HG03039 (cell line): ENCODE results near the gene PIEZO1.

Experiments used
- ATAC-seq: cut with Tn5 transposase; IDR thresholded peaks from one replicate; pipeline ENCODE4 v1.9.1; 2021; ENCODE audit warnings: mild to moderate bottlenecking, moderate library complexity; ENCODE audit not compliant: unreplicated experiment

Gene PIEZO1

DNA sequence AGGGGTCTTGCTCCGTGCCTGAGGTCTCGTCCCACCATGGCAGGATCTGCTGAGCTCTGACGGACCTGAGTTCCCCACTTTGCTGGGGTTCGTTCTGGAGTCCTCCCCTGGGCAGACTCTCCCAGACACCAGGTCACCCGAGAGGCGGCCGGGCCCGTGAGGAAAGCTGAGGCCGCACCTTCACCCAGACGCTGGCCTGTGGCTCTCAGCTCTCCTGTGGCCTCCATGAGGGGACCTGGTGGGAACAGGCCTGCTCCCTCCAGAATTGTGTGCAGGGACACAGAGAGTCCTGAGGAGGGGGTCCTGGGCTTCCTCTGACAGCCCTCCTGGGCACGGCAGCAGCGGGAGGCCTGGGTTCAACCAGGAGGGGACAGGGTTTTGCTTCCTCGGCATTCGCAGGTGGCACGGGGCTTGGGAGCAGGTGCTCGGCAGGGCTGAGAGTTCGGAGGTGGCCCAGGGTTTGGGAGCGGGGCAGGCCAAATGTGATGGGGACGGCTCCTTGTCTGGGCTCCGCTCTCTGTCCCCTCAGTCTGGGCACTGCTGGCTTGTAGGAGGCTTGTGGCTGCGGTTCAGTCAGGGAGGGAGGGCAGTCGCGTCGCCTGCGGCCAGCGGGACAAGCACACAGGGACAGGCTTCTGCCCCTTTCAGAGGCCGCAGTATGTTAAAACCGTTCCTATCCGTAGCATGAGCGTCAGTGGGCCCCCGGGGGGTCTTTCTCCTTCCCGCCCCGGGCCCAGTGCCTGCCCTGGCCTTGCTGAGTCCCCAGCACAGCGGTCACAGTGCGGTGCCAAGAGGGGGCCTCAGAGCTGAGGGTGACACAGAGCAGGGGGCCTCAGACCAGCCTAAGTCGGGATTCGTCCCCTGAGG lies 90.6 kb downstream of the PIEZO1 start:
- no peak for ATAC-seq

DNA sequence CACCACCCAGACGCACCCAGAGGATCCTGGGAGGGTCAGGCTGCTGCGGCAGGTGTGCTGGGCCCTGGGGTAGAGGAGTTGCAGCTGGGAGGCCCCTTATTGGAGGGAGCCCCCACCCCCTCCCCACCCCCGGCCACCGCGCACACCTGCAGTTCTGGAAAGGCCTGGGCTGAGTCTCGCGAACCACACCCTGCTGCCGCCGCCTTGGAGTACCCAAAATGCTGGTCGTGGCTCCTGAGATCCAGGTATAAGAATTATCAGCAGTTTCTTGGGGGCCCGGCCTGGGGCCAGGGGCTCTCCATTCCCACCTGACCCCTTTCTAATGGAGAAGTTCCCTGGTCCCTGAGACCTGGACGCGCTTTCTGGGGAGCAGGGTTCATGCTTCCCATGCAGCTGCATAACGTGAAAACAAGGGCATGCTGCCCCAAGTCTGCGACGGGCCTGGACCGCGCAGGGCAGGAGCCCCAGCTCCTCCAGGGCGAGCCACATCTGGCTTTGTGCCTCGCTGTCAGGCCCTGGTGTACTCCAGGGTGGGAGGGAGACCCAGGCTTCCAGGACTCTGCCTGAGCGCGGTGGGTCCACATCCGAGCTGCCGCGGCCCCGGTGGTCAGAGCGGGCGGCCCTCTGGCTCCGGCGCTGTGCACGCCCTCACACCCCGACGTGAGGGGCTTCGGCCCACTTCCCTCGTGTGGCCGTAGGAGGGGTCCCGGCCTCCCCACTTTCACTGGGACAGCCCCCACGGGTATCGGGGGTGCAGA lies 91.4 kb downstream of the PIEZO1 start:
- no peak for ATAC-seq

DNA sequence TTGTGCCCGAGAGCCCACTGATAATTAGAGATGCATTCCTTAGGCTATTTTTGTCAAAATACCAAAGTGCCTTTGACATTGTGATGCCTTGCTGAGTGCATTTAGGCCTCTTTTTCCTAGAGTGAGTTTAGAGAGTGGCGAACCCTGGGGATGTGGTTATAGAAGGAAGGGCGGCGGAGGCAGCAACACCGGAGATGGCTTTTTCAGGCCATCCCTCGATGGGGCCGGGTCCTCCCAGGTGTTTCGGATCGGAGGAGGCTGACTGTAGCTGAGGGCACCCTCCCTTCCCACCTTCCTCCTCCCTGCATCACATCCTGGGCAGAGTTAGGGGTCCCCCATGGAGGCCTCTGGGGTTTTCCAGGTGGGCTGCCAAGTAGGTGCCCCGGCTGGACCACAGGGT lies 92.2 kb downstream of the PIEZO1 start:
- no peak for ATAC-seq

DNA sequence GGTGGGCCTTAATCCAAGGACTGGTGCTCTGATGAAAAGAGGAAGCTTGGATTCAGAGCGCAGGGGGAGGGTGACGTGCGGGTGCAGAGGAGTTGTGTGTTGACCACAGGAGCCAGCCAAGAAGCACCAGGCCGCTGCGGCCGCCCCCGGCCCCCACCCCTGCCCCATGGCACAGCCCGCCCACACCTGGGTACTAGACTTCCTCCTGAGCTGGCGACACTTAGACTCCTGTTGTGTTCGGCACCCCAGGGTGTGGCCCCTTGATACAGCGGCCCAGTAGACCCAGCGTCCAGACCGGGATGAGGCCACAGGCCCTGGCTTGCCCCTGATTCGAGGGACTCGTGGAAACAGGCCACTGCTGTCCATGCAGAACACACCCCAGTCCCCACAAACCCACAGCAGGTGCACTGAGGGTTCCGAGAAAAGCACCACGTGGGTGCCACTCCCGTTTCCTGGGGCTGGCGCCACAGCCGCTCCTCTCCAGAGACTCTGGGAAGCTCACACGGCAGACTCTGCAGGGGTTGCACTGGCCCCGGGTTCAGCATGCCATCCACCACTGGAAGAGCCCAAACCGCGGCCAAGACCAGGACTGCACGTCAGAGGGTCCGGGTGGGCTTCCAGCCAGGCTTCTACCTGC lies 93.0 kb downstream of the PIEZO1 start:
- no peak for ATAC-seq

DNA sequence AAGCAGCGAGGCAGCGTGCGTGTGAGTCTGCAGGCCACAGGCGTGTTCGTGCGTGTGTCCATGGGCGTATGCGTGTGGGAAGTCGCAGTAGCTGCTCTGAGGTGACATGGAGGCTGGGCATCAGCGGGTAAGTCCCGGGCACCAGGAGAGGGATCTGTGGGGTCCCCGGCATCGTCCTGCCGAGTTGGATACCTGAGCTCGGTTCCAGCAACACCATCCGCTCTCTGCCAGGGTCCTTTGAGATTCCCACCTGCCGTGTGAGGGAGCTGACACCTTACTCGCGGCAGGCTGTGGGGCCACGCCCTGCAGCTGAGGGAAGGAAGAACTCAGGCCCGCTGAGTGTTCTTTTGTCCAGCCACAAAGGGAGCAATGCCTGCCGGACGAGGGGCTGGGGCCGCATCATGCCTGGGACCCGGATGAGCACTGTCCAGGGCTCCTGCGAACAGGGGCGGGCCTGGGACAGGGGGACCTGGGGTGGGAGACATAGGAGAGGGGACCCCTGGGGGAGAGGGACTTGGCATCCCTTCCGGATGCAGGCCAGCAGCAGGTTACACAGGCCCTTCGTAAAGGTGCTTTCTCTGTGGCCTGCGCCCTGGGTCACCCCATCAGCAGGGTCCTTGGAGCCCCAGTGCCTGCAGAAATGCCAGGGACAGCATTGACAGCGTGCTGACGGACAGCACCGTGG lies 93.7 kb downstream of the PIEZO1 start:
- ATAC-seq: no peak

DNA sequence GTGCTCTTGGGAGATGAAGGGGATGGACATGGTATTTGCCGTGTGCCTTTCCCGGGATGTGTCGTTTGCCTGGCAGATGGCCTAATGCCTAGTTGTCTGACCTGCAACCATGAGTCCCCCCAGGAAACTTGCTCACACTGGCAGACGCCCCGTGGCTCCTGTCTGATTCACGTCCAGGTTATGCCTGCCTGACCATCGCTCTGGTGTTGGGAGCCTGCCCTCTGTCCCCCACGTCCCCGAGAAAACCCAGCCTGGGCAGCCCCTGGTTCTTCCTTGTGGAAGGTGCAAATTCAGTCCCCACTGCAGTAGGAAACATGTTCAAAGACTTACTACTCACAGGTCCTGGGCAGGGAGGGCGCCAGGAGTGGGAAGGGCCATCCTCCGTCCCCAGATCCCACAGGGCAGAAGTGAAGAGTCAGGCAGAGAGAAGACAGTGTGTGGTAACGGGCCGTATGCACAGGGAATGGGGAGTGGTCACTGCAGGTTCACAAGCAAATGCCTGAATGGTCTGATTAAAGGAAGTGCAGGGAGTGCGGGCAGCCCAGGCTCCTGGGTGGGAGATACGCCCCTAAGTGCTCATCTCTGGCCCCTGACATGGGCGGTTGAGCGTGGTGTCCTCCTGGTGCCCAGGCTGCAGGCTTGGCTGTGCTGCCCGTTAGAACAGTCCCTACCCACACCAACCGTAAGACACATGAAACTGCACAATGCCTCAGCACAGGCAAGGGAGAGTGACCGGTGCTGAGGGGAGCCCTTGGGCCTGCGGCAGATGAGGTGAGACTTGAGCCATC lies 94.5 kb downstream of the PIEZO1 start:
- no peak for ATAC-seq

DNA sequence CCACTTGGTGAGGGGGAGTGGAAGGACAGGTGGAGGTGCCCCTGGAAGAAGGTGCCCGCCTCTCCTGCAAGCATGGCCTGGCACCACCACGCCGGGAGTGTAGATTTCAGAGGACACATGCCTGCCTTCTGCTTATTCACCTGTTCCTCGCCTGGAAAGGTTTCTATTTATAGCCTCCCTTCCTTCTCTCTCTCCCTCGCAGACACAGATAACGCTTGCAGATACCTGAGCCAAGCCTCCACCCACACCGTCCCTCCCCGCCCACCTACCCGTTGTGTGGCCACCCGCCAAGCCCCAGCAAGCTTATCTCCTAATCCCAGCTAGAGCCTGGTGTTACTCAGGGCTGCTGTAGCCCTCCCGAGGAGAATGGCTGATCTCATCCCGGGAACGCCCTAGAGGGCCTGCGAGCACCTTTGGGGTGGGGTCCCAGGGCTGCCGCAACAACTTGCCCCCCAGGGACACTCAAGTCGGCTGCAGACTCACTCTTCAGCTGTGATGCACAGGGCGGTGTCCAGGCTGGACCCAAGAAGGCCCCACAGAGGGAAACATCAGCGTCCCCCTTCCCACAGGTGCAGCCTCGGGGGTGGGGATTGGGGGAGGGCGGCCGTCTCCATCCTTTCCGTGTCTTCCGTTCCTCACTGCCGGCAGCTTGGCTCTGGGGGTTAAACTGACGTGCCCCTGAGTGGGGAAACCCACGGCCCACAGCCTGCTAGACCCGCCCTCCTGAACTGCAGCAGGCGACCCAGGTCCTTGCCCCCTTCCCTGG lies 96.8 kb downstream of the PIEZO1 start:
- no peak for ATAC-seq

DNA sequence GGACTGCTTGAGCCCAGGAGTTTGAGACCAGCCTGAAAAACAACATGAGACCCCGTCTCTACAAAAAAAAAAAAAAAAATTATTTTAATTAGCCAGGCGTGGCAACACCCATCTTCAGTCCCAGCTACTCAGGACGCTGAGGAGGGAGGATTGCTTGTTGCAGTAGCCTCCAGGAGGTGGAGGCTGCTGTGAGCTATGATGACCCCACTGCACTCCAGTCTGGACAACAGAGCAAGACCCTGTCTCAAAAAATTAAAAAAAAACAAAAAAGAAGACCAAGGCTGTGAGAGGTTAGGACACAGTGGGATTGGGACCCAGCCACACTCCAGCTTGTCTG lies 97.4 kb downstream of the PIEZO1 start:
- no peak for ATAC-seq

DNA sequence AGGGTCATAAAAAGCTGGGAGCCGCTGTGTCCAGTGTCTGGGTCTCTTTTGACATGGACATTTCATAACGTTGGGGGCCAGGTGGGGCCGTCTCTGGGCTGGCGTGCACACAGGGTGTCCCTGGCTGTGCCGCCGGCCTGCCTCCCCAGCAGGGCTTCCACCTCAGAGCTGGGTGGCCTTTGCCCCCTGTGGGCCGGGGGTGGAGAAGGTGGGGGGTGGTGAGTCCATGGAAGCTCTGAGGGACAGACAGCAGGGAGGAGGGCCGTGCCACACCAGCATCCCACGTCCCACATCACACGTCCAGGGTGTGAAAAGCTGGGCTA lies 97.8 kb downstream of the PIEZO1 start:
- no peak for ATAC-seq

DNA sequence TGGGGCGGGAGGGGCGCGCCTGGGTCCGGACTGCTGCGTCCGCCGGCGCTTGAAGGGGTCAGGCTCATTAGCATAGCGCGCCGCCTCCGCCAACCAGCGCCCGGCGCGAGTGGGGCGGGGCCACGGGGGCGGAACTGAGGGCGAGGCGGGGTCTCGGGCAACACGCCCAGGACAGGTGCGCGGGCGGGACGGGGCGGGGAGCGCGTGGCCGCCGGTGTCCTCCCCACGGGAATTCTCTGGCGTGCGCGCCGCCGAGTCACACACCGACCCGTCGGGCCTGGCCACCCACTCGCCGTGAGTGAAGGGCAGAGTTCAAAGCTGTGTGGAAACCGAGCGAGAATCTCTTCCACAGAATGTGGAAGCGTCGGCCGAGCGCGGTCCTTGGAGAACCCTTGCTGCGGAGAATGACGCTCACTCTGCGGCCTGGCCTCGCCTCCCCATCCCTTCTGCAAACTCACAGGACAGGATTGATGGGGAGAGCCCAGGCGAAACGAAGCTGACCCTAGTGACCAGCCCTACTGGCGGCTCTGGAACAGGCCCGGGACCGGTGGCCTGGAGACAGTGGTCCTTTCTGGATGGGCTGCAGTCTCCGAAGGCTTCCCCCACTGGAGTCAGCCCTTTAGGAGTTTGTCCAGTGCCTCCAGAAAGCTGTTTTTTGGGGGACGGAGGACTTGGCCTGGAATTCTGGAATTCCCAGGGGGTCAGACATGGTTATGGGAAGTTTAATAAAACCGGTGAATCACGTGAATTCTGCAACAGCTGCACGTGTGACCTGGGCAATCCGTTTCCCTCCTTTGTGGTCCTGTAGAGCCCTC lies 98.4 kb downstream of the PIEZO1 start, which contains the start of gene SNAI3:
Gene SNAI3, minus strand, starts transcription at position 69 of the 815 bp plus-strand sequence. CDS start 101 bp downstream, outside the sequence.
- ATAC-seq: peak; percentile 42

DNA sequence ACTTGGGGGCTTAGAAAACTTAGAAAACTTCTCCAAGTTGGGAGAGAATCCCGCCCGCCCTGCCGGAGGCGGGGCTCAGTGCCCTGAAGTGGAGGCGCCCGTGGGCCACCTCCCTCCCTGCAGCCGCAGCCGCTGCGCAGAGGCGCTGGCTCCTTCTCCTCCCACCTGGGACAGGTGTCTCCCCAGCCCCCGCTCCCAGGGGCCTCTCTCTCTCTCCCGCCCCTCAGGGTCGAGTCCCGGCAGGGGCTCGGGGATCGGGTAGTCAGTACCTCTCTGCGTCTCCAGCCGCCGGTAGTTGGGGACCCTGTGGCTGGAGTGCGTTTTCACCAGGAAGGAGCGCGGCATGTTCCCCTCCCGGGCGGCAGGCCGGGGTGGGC lies 99.0 kb downstream of the PIEZO1 start:
- ATAC-seq: peak; percentile 14

DNA sequence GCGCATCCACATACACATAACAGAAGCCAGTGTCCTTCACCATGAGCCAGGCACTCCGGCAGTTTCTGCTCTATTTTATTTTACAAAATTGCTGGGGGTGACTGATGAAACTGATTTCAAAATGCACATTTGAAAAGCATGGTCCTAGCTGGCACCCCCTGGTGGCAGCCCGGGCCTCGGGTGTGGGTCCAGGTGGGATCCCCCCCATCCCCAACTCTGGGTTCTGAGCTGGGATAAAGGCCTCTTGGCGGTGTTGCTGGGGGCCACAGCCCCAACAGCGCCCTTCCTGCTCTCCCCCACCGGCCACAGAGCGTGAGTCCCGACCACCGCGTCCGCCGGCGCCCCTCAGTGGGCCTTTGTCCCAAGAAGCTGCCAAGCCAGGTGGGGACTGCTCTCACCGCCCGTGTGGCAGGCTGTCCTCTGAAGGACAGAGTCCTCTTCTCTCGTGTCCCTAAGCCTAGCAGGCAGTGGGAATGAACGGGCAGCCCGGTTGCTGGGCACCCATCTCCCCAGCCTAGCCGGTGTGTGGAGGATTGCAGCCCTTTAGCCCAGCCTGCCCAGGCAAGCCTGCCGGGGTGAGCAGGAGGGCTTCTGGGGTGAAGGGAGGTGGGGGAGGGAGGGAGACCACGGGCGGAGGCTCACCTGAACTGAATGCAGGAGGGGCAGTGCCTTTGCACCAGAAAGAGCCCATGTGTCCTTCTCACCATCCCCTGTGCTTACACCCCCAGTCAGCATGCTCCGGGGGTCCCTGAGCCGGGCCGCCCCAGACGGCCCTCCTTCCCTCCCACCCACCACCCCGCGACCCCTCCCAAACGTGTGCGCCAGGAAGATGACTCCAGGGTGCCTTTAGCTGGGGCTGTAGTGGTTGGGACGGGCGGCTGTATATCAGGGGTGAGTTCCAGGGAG lies 99.6 kb downstream of the PIEZO1 start:
- no peak for ATAC-seq

DNA sequence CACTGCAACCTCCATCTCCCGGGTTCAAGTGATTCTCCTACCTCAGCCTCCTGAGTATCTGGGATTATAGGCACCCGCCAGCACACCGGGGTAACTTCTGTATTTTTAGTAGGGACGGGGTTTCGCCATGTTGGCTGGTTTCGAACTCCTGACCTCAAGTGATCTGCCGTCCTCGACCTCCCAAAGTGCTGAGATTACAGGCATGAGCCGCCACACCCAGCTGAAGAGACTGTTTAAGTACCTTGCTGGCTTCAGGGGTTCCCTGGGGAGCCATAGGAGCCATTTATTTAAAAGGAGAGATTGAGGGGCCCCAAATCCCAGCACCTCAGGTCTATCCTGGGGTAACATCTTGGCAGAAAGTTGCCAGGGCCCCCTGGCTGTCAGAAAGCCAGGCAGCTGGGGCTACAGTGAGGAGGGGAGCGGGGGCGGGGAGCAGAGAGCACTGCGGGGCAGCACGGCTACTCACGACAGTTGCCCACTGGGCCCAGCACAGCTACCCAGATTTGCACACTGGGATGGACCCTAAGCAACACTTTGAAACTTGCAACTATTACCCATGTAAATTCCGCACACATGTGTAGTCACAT lies 100.4 kb downstream of the PIEZO1 start:
- no peak for ATAC-seq

DNA sequence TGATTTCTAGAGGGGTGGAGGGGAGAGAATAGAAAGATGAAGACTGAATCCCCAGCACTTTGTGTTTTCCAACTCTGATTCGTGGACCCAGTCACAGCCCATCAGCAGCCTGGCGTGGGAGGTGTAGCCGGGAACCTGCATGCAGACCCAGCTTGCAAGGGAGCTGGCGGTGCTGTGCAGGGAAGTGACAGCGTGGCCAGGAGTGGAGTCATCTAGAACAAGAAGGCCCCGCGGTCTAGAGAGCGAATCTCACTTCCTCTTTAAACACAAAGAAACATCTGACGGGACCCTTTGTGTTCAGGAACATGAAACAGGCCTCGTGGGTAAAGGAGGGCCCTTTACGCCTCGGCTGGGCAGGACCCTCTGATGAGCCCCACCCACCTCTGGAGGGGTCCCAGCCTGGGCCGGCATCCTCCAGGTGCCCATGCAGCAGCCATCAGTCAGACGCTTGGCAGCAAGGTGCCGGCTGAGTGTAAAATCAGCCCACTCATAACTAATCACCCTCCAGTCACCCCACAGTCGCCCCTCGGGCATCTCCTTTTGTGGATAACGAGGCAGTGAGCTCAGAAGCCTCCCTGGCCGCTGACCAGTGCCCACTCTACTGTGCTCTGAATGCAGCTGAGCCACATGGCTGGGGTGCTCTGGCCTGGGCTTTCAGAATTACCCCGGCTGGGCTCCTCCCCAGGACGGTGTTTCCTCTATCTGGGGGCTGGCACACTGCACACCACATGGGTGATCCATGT lies 103.1 kb downstream of the PIEZO1 start:
- ATAC-seq: peak; percentile 47

DNA sequence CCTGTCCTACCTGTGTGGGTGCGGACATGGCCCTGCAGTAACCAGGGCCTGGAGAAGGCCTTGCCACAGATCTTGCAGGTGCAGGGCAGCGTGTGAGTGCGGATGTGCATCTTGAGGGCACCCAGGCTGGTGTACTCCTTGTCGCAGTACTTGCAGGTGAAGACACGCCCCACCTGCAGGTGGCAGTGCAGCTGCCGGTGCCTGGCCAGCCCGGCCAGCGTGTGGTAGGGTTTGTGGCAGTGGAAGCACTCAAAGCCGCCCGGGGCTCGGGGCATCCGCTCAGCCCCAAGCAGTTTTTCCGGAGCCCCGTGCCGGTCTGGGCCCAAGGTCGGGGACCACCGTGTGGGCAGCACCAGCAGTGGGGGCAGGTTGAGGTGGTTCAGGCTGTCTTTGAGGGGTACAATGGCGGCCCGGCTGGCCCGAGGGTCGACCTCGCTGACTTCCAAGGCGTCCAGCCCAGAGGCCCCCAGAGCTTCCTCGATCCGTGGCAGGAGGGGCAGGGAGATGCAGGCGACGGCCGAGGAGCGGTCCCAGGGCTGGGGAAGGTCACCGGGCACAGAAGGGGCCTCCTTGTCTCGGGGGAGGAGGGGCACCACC lies 103.8 kb downstream of the PIEZO1 start:
- no peak for ATAC-seq

DNA sequence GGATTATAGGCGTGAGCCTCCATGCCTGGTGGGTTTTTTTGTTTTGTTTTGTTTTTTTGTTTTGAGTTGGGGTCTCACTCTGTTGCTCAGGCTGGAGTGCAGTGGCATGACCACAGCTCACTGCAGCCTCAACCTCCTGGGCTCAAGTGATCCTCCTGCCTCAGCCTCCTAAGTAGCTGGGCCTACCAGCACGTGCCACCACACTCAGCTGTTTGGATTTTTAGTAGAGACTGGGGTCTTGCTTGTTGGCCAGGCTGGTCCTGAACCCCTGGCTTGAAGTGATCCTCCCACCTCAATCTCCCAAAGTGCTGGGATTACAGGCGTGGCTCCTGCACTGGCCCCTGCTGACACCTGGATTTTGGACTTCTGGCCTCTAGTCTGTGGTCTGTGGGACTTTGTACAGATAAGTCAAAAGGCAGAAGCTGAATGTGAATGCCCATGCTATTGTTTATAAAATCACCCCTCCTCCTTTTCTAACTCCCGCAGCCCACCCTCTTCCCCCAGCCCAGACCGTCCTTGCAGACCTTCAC lies 104.4 kb downstream of the PIEZO1 start:
- ATAC-seq: no peak
